HCT116 (cell line): Measurements from ENCODE around the gene IL21R.

ENCODE experiments used
- CBX3 ChIP-seq: IDR thresholded peaks from 2 replicates; pipeline ENCODE4 v1.6.1; 2012; ENCODE audit warnings: low read depth
- CEBPB ChIP-seq: IDR thresholded peaks from 2 replicates; pipeline ENCODE4 v1.6.1; 2012; ENCODE audit warnings: low read depth
- EZH2 ChIP-seq: fragments of 200-600 bp; sonication (generic); IDR thresholded peaks from 2 replicates; pipeline ENCODE4 v1.6.1; 2017; ENCODE audit warnings: antibody characterized with exemption, mixed run types
- FOSL1 ChIP-seq: IDR thresholded peaks from 2 replicates; pipeline ENCODE4 v1.6.1; 2012; ENCODE audit warnings: low read depth
- POLR2A ChIP-seq: IDR thresholded peaks from 2 replicates; pipeline ENCODE4 v1.7.0; 2011; ENCODE audit warnings: borderline replicate concordance; ENCODE audit not compliant: insufficient read depth, insufficient read length; ENCODE audit errors: extremely low read depth
- POLR2AphosphoS5 ChIP-seq: IDR thresholded peaks from 2 replicates; pipeline ENCODE4 v1.6.1; 2011; ENCODE audit warnings: mild to moderate bottlenecking, low read depth, low read length, moderate library complexity
- SRF ChIP-seq: IDR thresholded peaks from 2 replicates; pipeline ENCODE4 v1.6.1; 2012; ENCODE audit warnings: low read depth
- YY1 ChIP-seq: IDR thresholded peaks from 2 replicates; pipeline ENCODE4 v1.6.1; 2011; ENCODE audit warnings: low read length, low read depth, moderate library complexity, mild to moderate bottlenecking; ENCODE audit not compliant: insufficient replicate concordance; ENCODE audit errors: extremely low read depth
- ZFX ChIP-seq: fragments of 450-650 bp; IDR thresholded peaks from 2 replicates; pipeline ENCODE4 v1.6.1; 2017
- TF ChIP-seq, protein P1 (sequence below), 3 experiments: fragments of 200-600 bp in 1 of 3; sonication (generic) in 1 of 3; IDR thresholded peaks in 2 of 3; conservative IDR thresholded peaks in 1 of 3; 2 replicates each; pipeline ENCODE4 v1.5.1; 2012 to 2017; ENCODE audit warnings: low read depth in 2 of 3, low read length in 2 of 3, antibody characterized with exemption in 1 of 3, borderline replicate concordance in 1 of 3, control low read depth in 1 of 3, mild to moderate bottlenecking in 1 of 3, mixed read lengths in 1 of 3, mixed run types in 1 of 3, moderate library complexity in 1 of 3; ENCODE audit not compliant: insufficient read depth in 1 of 3
- TF ChIP-seq, protein P2 (sequence below): IDR thresholded peaks from 2 replicates; pipeline ENCODE4 v1.6.1; 2012; ENCODE audit warnings: low read depth
- TF ChIP-seq, protein P3 (sequence below): IDR thresholded peaks from 2 replicates; pipeline ENCODE4 v1.6.1; 2011; ENCODE audit warnings: mild to moderate bottlenecking, low read length, moderate library complexity; ENCODE audit not compliant: insufficient replicate concordance; ENCODE audit errors: extremely low read depth

DNA sequence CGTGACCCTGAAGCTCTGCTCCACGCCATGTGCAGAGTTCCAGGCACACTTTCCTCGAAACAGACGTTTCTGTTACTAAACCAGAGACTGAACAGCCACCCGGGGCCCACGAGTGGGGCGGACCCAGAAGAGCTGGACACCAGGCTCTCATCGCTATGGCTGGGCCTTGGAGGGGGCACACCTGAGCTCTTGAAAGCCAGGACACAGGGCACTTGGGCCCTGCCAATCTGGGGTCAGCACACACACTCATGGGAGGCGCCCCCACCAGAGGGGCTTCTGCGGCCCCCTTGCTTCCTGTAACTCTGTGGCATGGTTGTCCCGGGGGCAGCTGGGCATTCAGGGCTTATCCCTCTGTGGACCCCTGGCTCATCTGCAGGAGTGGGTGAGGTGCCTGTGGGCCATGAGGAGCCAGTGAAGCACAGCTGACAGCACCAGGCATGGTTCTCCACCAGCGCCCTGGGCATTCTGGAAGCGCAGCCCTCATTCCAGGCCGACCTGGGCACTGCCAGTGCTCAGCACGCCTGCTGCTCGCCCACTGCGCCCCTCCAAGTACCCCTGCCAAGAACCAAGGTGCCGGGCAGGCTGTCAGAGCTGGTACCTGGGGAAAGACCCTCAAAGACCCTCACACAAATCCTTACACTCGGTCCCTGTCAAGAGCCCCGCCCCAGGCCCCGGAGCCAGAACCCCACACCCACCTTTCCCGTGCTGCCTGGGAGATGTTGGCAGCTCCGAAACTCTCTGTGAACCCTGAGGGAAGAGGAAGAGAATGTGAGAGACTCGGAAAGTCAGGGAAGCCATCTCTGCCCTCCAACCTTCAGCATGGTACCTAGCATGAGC is 61.1 kb downstream of the IL21R start:
- TF ChIP-seq, protein P1, sequence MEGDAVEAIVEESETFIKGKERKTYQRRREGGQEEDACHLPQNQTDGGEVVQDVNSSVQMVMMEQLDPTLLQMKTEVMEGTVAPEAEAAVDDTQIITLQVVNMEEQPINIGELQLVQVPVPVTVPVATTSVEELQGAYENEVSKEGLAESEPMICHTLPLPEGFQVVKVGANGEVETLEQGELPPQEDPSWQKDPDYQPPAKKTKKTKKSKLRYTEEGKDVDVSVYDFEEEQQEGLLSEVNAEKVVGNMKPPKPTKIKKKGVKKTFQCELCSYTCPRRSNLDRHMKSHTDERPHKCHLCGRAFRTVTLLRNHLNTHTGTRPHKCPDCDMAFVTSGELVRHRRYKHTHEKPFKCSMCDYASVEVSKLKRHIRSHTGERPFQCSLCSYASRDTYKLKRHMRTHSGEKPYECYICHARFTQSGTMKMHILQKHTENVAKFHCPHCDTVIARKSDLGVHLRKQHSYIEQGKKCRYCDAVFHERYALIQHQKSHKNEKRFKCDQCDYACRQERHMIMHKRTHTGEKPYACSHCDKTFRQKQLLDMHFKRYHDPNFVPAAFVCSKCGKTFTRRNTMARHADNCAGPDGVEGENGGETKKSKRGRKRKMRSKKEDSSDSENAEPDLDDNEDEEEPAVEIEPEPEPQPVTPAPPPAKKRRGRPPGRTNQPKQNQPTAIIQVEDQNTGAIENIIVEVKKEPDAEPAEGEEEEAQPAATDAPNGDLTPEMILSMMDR (IDR thresholded peaks at IDR 0.05 in 2 of 3, conservative IDR thresholded peaks at IDR 0.05 in 1 of 3; ENCODE audit: borderline replicate concordance in 1 of 3, insufficient read depth in 1 of 3, low read depth in 2 of 3, low read length in 2 of 3), result no peak
- TF ChIP-seq CBX3, result no peak
- no peak for TF ChIP-seq POLR2AphosphoS5
- TF ChIP-seq, protein P2, sequence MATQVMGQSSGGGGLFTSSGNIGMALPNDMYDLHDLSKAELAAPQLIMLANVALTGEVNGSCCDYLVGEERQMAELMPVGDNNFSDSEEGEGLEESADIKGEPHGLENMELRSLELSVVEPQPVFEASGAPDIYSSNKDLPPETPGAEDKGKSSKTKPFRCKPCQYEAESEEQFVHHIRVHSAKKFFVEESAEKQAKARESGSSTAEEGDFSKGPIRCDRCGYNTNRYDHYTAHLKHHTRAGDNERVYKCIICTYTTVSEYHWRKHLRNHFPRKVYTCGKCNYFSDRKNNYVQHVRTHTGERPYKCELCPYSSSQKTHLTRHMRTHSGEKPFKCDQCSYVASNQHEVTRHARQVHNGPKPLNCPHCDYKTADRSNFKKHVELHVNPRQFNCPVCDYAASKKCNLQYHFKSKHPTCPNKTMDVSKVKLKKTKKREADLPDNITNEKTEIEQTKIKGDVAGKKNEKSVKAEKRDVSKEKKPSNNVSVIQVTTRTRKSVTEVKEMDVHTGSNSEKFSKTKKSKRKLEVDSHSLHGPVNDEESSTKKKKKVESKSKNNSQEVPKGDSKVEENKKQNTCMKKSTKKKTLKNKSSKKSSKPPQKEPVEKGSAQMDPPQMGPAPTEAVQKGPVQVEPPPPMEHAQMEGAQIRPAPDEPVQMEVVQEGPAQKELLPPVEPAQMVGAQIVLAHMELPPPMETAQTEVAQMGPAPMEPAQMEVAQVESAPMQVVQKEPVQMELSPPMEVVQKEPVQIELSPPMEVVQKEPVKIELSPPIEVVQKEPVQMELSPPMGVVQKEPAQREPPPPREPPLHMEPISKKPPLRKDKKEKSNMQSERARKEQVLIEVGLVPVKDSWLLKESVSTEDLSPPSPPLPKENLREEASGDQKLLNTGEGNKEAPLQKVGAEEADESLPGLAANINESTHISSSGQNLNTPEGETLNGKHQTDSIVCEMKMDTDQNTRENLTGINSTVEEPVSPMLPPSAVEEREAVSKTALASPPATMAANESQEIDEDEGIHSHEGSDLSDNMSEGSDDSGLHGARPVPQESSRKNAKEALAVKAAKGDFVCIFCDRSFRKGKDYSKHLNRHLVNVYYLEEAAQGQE, result no peak
- no peak for TF ChIP-seq ZFX
- TF ChIP-seq CEBPB, result no peak
- no peak for TF ChIP-seq POLR2A
- TF ChIP-seq EZH2, result no peak
- TF ChIP-seq YY1, result no peak
- TF ChIP-seq SRF, result no peak
- TF ChIP-seq, protein P3, sequence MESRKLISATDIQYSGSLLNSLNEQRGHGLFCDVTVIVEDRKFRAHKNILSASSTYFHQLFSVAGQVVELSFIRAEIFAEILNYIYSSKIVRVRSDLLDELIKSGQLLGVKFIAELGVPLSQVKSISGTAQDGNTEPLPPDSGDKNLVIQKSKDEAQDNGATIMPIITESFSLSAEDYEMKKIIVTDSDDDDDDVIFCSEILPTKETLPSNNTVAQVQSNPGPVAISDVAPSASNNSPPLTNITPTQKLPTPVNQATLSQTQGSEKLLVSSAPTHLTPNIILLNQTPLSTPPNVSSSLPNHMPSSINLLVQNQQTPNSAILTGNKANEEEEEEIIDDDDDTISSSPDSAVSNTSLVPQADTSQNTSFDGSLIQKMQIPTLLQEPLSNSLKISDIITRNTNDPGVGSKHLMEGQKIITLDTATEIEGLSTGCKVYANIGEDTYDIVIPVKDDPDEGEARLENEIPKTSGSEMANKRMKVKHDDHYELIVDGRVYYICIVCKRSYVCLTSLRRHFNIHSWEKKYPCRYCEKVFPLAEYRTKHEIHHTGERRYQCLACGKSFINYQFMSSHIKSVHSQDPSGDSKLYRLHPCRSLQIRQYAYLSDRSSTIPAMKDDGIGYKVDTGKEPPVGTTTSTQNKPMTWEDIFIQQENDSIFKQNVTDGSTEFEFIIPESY, result no peak
- no peak for TF ChIP-seq FOSL1
